K562 (cell line): Measurements from ENCODE around the gene EFR3B. TPM values are rescaled to one million over a fixed set of nuclear protein-coding genes. Genes with fewer than 3 reads are reported as not detected.

Experiments
- ATAC-seq: fragments of 200-7000 bp; cut with Tn5 transposase; 3 replicates; pipeline ENCODE4 v1.9.1; 2020; ENCODE audit warnings: moderate library complexity
- BruUV-seq: library from RNA; stranded (reverse); fragments of 400-500 nt; replicated peaks from 2 replicates; lab custom pipeline; 2021; lab: Mats Ljungman, UMichigan
- CTCF ChIA-PET: fragments of 300-600 bp; formaldehyde crosslinking; extraction: SDS; loops from one replicate; lab custom pipeline; 2021; ENCODE audit warnings: low intra/inter-chr PET ratio; lab: Yijun Ruan, JAX
- POLR2A ChIA-PET: fragments of 300-600, 350-650 bp; sonication (Branson Sonifier 250); formaldehyde crosslinking; extraction: SDS; loops from one replicate; lab custom pipeline; 2021; ENCODE audit warnings: antibody characterized with exemption, inconsistent platforms; lab: Yijun Ruan, JAX
- DNase-seq, 4 experiments: peaks; one replicate each; pipeline versions ENCODE4 v3.0.0 to v3.0.0-alpha.2; 2011 to 2018; ENCODE audit warnings: low spot score in 3 of 4, mixed read lengths in 3 of 4; ENCODE audit errors: extremely low read depth in 1 of 4
- FAIRE-seq: peaks from 2 replicates; lab custom pipeline; 2011; peaks lifted over from hg19 to GRCh38; lab: Jason Lieb, UNC
- H2AFZ ChIP-seq: 2 replicates; pipeline ENCODE4 v1.6.0; 2011; ENCODE audit warnings: low read depth, low read length, control low read depth, inconsistent platforms
- H3K27ac ChIP-seq: fragments of 200-600 bp; 3 replicates; pipeline ENCODE4 v1.8.0; 2011; ENCODE audit warnings: low read depth, mild to moderate bottlenecking, control low read depth, inconsistent platforms, low read length, moderate library complexity, mixed read lengths; ENCODE audit errors: extremely low read depth
- H3K27me3 ChIP-seq, 2 experiments: fragments of 300-600 bp in 1 of 2; 2 replicates in 1 of 2; 3 replicates in 1 of 2; pipeline versions ENCODE4 v1.6.0 to v1.8.0; 2011; ENCODE audit warnings: inconsistent platforms in 2 of 2, low read length in 2 of 2, mild to moderate bottlenecking in 1 of 2, mixed read lengths in 1 of 2, moderate library complexity in 1 of 2; ENCODE audit not compliant: control insufficient read depth in 2 of 2, insufficient read depth in 2 of 2
- H3K36me3 ChIP-seq: fragments of 300-600 bp; 3 replicates; pipeline ENCODE4 v1.8.0; 2011; ENCODE audit warnings: mild to moderate bottlenecking, low read length, inconsistent platforms; ENCODE audit not compliant: control insufficient read depth, insufficient read depth
- H3K4me1 ChIP-seq, 2 experiments: fragments of 200-600 bp in 1 of 2; replicated peaks in 1 of 2; 2 replicates in 1 of 2; 3 replicates in 1 of 2; pipeline versions ENCODE4 v1.5.1 to v1.8.0; 2011; ENCODE audit warnings: inconsistent platforms in 2 of 2, low read length in 2 of 2, mild to moderate bottlenecking in 1 of 2, mixed read lengths in 1 of 2, moderate library complexity in 1 of 2; ENCODE audit not compliant: control insufficient read depth in 2 of 2, insufficient read depth in 2 of 2
- H3K4me2 ChIP-seq: 2 replicates; pipeline ENCODE4 v1.6.1; 2011; ENCODE audit warnings: low read length, control low read depth, inconsistent platforms, mixed read lengths; ENCODE audit not compliant: insufficient read depth
- H3K4me3 ChIP-seq: fragments of 200-600 bp; sonication (generic), shearing (Covaris generic); 2 replicates; pipeline ENCODE4 v1.5.1; 2016; ENCODE audit warnings: control low read depth, inconsistent platforms
- H3K79me2 ChIP-seq: fragments of 200-600 bp; 3 replicates; pipeline ENCODE4 v1.8.0; 2011; ENCODE audit warnings: low read length, inconsistent platforms; ENCODE audit not compliant: control insufficient read depth, insufficient read depth
- H3K9ac ChIP-seq, 2 experiments: 2 replicates each; pipeline versions ENCODE4 v1.6.0 to v1.6.1; 2011; ENCODE audit warnings: low read depth in 2 of 2, low read length in 2 of 2, control low read depth in 1 of 2, inconsistent platforms in 1 of 2, mild to moderate bottlenecking in 1 of 2, mixed read lengths in 1 of 2; ENCODE audit not compliant: insufficient read depth in 1 of 2
- H3K9me1 ChIP-seq: one replicate; pipeline ENCODE4 v1.6.0; 2011; ENCODE audit warnings: inconsistent platforms, mild to moderate bottlenecking, low read length, moderate library complexity; ENCODE audit not compliant: control insufficient read depth, insufficient read depth
- H3K9me3 ChIP-seq: replicated peaks from 2 replicates; pipeline ENCODE4 v1.5.1; 2011; ENCODE audit warnings: low read depth, low read length, inconsistent platforms; ENCODE audit not compliant: control insufficient read depth, insufficient read depth
- H4K20me1 ChIP-seq: replicated peaks from 2 replicates; pipeline ENCODE4 v1.6.1; 2011; ENCODE audit warnings: low read length, inconsistent platforms, mixed read lengths; ENCODE audit not compliant: control insufficient read depth, insufficient read depth
- ADNP ChIP-seq: fragments of 200-800 bp; sonication (Bioruptor generic); IDR thresholded peaks from 2 replicates; pipeline ENCODE4 v1.6.1; 2016; ENCODE audit warnings: missing genetic modification characterization, missing compliant biosample characterization
- L3MBTL2 ChIP-seq: fragments of 450-650 bp; IDR thresholded peaks from 2 replicates; pipeline ENCODE4 v1.6.1; 2016; ENCODE audit warnings: mild to moderate bottlenecking, moderate library complexity
- NFXL1 ChIP-seq: fragments of 450-650 bp; formaldehyde crosslinking; IDR thresholded peaks from 2 replicates; pipeline ENCODE4 v1.4.0; 2021; ENCODE audit warnings: mild to moderate bottlenecking
- SNRNP70 ChIP-seq: fragments of 200-400 bp; formaldehyde crosslinking; optimal IDR thresholded peaks from 2 replicates; pipeline ENCODE3; 2017; ENCODE audit warnings: low read depth, low read length
- TGIF2 ChIP-seq: sonication (generic); formaldehyde crosslinking; IDR thresholded peaks from 2 replicates; pipeline ENCODE4 v1.8.1; 2022; ENCODE audit warnings: mild to moderate bottlenecking, missing genetic modification reagents, moderate library complexity
- ZNF217 ChIP-seq: sonication (generic); formaldehyde crosslinking; IDR thresholded peaks from 2 replicates; pipeline ENCODE4 v1.8.0; 2022; ENCODE audit warnings: mild to moderate bottlenecking, missing genetic modification reagents
- WGBS: fragments of 100-300 bp; shearing (Covaris generic); methylation state at CpG from one replicate; pipeline ENCODE4 v1.1.6; 2016; ENCODE audit warnings: low coverage, mixed read lengths; ENCODE audit not compliant: insufficient coverage; ENCODE audit errors: missing lambda C conversion rate; 5-methylcytosine and 5-hydroxymethylcytosine counted together
- in situ Hi-C: fragments of 300-500 bp; cut with MboI; formaldehyde crosslinking; loops from 4 replicates; pipeline ENCODE4 v1.15.0; 2018; ENCODE audit warnings: inconsistent platforms, mixed read lengths
- intact Hi-C: fragments of 100-400 bp; cut with micrococcal nuclease; formaldehyde crosslinking; loops from 2 replicates; pipeline ENCODE4 v1.14.2; 2022
- polyA plus RNA-seq, 8 experiments: library from polyadenylated mRNA; depleted of rRNA in 4 of 8; stranded (reverse) in 5 of 8; unstranded in 3 of 8; fragments of >200 nt; fragmentation: Nextera tagmentation in 2 of 8; fragmentation: Illumina TruSeq in 1 of 8; extraction: Ambion mirVana in 2 of 8; extraction: Trizol in 1 of 8; gene quantifications; 2 replicates each; pipeline versions ENCODE4 v1.2.1 to v1.2.3, GENCODE V29; 2011 to 2014; ENCODE audit warnings: inconsistent platforms in 1 of 8, missing spikeins in 1 of 8
- total RNA-seq, 7 experiments: library from RNA; depleted of rRNA in 6 of 7; stranded (reverse); fragments of >200 nt in 6 of 7; fragmentation: Illumina TruSeq in 2 of 7; extraction: Trizol in 2 of 7; gene quantifications; 2 replicates each; pipeline versions ENCODE4 v1.2.1 to v1.2.3, GENCODE V29; 2011 to 2021; ENCODE audit warnings: low replicate concordance in 1 of 7
- TF ChIP-seq, protein P1 (sequence below): fragments of 450-650 bp; IDR thresholded peaks from 2 replicates; pipeline ENCODE4 v1.6.1; 2018; ENCODE audit not compliant: partially characterized antibody
- TF ChIP-seq, protein P2 (sequence below): IDR thresholded peaks from 3 replicates; pipeline ENCODE4 v1.6.1; 2011; ENCODE audit warnings: borderline replicate concordance, mild to moderate bottlenecking, moderate library complexity; ENCODE audit not compliant: insufficient read length; ENCODE audit errors: extremely low read depth
- TF ChIP-seq, protein P3 (sequence below): fragments of 200-400 bp; formaldehyde crosslinking; IDR thresholded peaks from 2 replicates; pipeline ENCODE4 v1.6.1; 2017; ENCODE audit warnings: mild to moderate bottlenecking, low read depth, low read length, moderate library complexity
- TF ChIP-seq, protein P4 (sequence below): fragments of 250-450 bp; sonication (Bioruptor Pico); IDR thresholded peaks from 2 replicates; pipeline ENCODE4 v1.4.0; 2020; ENCODE audit warnings: mild to moderate bottlenecking, moderate library complexity

EFR3B gene
- total and polyA plus RNA-seq, 9 of the 15 experiments (the other 6 are each of a cell fraction or from before 2014, with no cell fraction given), result not detected

DNA sequence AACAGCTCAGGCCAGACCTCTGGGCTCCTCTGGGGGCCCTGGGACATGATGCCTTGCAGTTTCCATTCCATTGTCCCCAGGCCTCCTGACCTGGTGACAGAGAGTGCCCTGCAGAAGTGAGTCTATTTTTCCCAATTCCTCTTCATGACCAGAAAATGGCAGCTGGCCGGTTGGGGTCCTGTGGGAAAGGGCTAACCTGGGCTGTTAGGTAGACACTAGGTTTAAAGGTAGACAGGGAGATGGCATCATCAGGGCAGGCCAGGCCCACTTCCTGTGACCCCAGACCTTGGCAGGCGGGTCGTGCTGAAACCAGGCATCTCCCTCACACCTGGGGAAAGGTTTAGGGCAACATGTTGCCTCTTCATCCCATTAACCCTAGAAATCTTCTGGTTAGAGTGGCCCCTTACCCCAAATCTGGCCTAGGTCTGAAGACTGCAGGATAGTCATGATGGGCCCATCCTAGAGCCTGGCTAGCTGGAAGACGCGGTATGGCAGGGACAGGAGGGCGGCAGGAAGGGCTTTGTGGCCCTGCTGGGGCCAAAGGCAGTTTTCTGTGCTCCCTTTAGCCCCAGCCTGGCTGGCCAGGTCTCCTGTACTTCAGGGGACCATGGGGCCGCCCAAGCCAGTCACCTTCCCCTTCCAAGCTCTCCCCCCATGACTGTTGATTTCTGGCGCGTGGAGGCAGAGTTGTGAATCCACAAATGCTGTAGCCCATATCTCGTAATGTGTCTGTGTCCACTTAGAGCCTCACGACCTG is 116.4 kb downstream of the EFR3B start:
- no peaks in the 10 kb centered on the region for H3K9me3 ChIP-seq
- intact Hi-C loops, result no loop called here
- H3K9ac ChIP-seq, result no peak overlapping the region
- POLR2A ChIA-PET, result no interaction called here
- WGBS, result 29% methylated on average over 11 of the region's 11 CpGs
- H3K4me2 ChIP-seq, result no peak overlapping the region
- no peak overlapping the region for H3K27ac ChIP-seq
- CTCF ChIA-PET, result no interaction called here
- H3K27me3 ChIP-seq, result peaks cover 22 to 48% of the 10 kb centered on the region in 2 experiments
- peaks cover 3 to 11% of the 10 kb centered on the region in 2 experiments; a peak in 3 of 5 replicates for H3K4me1 ChIP-seq
- H2AFZ ChIP-seq, result no peak overlapping the region
- no peaks in the 10 kb centered on the region for H3K36me3 ChIP-seq
- no peaks in the 10 kb centered on the region for H3K9me1 ChIP-seq
- in situ Hi-C loops, result no loop called here
- FAIRE-seq, result no peak
- no peaks in the 10 kb centered on the region for H4K20me1 ChIP-seq
- no peak overlapping the region for H3K4me3 ChIP-seq
- no peak for DNase-seq
- ATAC-seq, result no peak
- BruUV-seq, result no TSS peak
- H3K79me2 ChIP-seq, result no peaks in the 10 kb centered on the region
- no peak for TF ChIP-seq SNRNP70
- no peak for TF ChIP-seq ZNF217
- no peak for TF ChIP-seq ADNP (tag)
- no peak for TF ChIP-seq L3MBTL2
- no peak for TF ChIP-seq NFXL1 (CRISPR knock-in tag)
- no peak for TF ChIP-seq TGIF2 (CRISPR knock-in tag)
- TF ChIP-seq, protein P1, sequence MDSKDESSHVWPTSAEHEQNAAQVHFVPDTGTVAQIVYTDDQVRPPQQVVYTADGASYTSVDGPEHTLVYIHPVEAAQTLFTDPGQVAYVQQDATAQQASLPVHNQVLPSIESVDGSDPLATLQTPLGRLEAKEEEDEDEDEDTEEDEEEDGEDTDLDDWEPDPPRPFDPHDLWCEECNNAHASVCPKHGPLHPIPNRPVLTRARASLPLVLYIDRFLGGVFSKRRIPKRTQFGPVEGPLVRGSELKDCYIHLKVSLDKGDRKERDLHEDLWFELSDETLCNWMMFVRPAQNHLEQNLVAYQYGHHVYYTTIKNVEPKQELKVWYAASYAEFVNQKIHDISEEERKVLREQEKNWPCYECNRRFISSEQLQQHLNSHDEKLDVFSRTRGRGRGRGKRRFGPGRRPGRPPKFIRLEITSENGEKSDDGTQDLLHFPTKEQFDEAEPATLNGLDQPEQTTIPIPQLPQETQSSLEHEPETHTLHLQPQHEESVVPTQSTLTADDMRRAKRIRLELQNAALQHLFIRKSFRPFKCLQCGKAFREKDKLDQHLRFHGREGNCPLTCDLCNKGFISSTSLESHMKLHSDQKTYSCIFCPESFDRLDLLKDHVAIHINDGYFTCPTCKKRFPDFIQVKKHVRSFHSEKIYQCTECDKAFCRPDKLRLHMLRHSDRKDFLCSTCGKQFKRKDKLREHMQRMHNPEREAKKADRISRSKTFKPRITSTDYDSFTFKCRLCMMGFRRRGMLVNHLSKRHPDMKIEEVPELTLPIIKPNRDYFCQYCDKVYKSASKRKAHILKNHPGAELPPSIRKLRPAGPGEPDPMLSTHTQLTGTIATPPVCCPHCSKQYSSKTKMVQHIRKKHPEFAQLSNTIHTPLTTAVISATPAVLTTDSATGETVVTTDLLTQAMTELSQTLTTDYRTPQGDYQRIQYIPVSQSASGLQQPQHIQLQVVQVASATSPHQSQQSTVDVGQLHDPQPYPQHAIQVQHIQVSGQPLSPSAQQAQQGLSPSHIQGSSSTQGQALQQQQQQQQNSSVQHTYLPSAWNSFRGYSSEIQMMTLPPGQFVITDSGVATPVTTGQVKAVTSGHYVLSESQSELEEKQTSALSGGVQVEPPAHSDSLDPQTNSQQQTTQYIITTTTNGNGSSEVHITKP, result no peak
- TF ChIP-seq, protein P2, sequence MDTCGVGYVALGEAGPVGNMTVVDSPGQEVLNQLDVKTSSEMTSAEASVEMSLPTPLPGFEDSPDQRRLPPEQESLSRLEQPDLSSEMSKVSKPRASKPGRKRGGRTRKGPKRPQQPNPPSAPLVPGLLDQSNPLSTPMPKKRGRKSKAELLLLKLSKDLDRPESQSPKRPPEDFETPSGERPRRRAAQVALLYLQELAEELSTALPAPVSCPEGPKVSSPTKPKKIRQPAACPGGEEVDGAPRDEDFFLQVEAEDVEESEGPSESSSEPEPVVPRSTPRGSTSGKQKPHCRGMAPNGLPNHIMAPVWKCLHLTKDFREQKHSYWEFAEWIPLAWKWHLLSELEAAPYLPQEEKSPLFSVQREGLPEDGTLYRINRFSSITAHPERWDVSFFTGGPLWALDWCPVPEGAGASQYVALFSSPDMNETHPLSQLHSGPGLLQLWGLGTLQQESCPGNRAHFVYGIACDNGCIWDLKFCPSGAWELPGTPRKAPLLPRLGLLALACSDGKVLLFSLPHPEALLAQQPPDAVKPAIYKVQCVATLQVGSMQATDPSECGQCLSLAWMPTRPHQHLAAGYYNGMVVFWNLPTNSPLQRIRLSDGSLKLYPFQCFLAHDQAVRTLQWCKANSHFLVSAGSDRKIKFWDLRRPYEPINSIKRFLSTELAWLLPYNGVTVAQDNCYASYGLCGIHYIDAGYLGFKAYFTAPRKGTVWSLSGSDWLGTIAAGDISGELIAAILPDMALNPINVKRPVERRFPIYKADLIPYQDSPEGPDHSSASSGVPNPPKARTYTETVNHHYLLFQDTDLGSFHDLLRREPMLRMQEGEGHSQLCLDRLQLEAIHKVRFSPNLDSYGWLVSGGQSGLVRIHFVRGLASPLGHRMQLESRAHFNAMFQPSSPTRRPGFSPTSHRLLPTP, result no peak
- TF ChIP-seq, protein P3, sequence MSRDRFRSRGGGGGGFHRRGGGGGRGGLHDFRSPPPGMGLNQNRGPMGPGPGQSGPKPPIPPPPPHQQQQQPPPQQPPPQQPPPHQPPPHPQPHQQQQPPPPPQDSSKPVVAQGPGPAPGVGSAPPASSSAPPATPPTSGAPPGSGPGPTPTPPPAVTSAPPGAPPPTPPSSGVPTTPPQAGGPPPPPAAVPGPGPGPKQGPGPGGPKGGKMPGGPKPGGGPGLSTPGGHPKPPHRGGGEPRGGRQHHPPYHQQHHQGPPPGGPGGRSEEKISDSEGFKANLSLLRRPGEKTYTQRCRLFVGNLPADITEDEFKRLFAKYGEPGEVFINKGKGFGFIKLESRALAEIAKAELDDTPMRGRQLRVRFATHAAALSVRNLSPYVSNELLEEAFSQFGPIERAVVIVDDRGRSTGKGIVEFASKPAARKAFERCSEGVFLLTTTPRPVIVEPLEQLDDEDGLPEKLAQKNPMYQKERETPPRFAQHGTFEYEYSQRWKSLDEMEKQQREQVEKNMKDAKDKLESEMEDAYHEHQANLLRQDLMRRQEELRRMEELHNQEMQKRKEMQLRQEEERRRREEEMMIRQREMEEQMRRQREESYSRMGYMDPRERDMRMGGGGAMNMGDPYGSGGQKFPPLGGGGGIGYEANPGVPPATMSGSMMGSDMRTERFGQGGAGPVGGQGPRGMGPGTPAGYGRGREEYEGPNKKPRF, result no peak
- TF ChIP-seq, protein P4, sequence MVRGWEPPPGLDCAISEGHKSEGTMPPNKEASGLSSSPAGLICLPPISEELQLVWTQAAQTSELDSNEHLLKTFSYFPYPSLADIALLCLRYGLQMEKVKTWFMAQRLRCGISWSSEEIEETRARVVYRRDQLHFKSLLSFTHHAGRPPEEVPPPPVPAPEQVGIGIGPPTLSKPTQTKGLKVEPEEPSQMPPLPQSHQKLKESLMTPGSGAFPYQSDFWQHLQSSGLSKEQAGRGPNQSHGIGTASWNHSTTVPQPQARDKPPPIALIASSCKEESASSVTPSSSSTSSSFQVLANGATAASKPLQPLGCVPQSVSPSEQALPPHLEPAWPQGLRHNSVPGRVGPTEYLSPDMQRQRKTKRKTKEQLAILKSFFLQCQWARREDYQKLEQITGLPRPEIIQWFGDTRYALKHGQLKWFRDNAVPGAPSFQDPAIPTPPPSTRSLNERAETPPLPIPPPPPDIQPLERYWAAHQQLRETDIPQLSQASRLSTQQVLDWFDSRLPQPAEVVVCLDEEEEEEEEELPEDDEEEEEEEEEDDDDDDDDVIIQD, result no peak
